HG02798 (cell line): Measurements from ENCODE around the gene TACR1.
A peak's percentile ranks its signal among the peaks of the same experiment; 100 is the strongest.

Experiments
- ATAC-seq: cut with Tn5 transposase; IDR thresholded peaks from one replicate; pipeline ENCODE4 v1.9.1; 2021; ENCODE audit warnings: mild to moderate bottlenecking; ENCODE audit not compliant: unreplicated experiment, poor library complexity

The TACR1 gene

GRCh38 chr2:75055820-75056675 is 143.3 kb downstream of the TACR1 start:
- peak; percentile 59 for ATAC-seq

- no peak for ATAC-seq
Measured at GRCh38 chr2:75055142-75055819, 144.0 kb downstream of the TACR1 start.

- ATAC-seq, result no peak
Measured at GRCh38 chr2:75054296-75054695, 145.0 kb downstream of the TACR1 start.

GRCh38 chr2:75053484-75054112 is 145.7 kb downstream of the TACR1 start:
- ATAC-seq, result peak; percentile 89

- ATAC-seq, result no peak
Measured at GRCh38 chr2:75047992-75048625, 151.2 kb downstream of the TACR1 start.

- no peak for ATAC-seq
Measured at GRCh38 chr2:75047189-75047991, 151.9 kb downstream of the TACR1 start.

GRCh38 chr2:75045526-75046050 is 153.7 kb downstream of the TACR1 start:
- no peak for ATAC-seq

- no peak for ATAC-seq
Measured at GRCh38 chr2:75044291-75044690, 155.0 kb downstream of the TACR1 start.

GRCh38 chr2:75042823-75043222 is 156.5 kb downstream of the TACR1 start:
- ATAC-seq, result no peak

- ATAC-seq, result no peak
Measured at GRCh38 chr2:75041731-75042600, 157.4 kb downstream of the TACR1 start.

- ATAC-seq, result no peak
Measured at GRCh38 chr2:75041226-75041625, 158.1 kb downstream of the TACR1 start.

- ATAC-seq, result no peak
Measured at GRCh38 chr2:75035444-75036353, 163.6 kb downstream of the TACR1 start.

- no peak for ATAC-seq
Measured at GRCh38 chr2:75033516-75033915, 165.8 kb downstream of the TACR1 start.

- no peak for ATAC-seq
Measured at GRCh38 chr2:75031906-75032803, 167.2 kb downstream of the TACR1 start.

GRCh38 chr2:75031171-75031570 is 168.1 kb downstream of the TACR1 start:
- ATAC-seq, result no peak

- ATAC-seq, result no peak
Measured at GRCh38 chr2:75030218-75031009, 168.9 kb downstream of the TACR1 start.
